Measurements from ENCODE around the gene E4F1. TPM values are rescaled to one million over a fixed set of nuclear protein-coding genes. Genes with fewer than 3 reads are reported as not detected.

E4F1 gene
- total RNA-seq = 24.4 and 39.2 TPM in 2 replicates

GRCh38 chr16:2223221-2223941 lies at the start of gene E4F1:
TSS of gene E4F1 (plus strand) at chr16:2223591. CDS start at chr16:2223614, 23 bp downstream.

GRCh38 chr16:2196162-2196980 lies 27.0 kb upstream of the E4F1 start, which contains the start of gene CASKIN1:
TSS of gene CASKIN1 (minus strand) at chr16:2196605. CDS start at chr16:2196432, 173 bp downstream.

GRCh38 chr16:2205104-2205966 lies 18.1 kb upstream of the E4F1 start, which contains the start of gene MLST8:
TSS of gene MLST8 (plus strand) at chr16:2205454. CDS start at chr16:2206086, 632 bp downstream.

GRCh38 chr16:2210386-2211365 lies 12.7 kb upstream of the E4F1 start, which contains the start of gene BRICD5:
TSS of gene BRICD5 (minus strand) at chr16:2210863. CDS start at chr16:2210833, 30 bp downstream.

GRCh38 chr16:2214719-2214968 lies 8.7 kb upstream of the E4F1 start, which contains the start of gene PGP:
TSS of gene PGP (minus strand) at chr16:2214840. CDS start at chr16:2214777, 63 bp downstream.

GRCh38 chr16:2236337-2237101 lies 13.1 kb downstream of the E4F1 start, which contains the start of gene DNASE1L2:
TSS of gene DNASE1L2 (plus strand) at chr16:2236444. CDS start at chr16:2236817, 373 bp downstream.

GRCh38 chr16:2251296-2252111 lies 28.1 kb downstream of the E4F1 start, which contains the start of gene ECI1:
TSS of gene ECI1 (minus strand) at chr16:2251587. CDS start at chr16:2251566, 21 bp downstream.

GRCh38 chr16:2267913-2268666 lies 44.7 kb downstream of the E4F1 start, which contains the start of gene RNPS1:
TSS of gene RNPS1 (minus strand) at chr16:2268126. CDS start at chr16:2264643, 3,483 bp downstream.

Other genes starting within 250 kb of the E4F1 start
- gene NOXO1, start 242.1 kb upstream of the E4F1 start, total RNA-seq = 0.15 TPM in 1 of 2 replicates, not detected in the other
- 14.7 and 17.7 TPM in 2 replicates for gene GFER, start 239.4 kb upstream of the E4F1 start, total RNA-seq
- gene SYNGR3, start 233.6 kb upstream of the E4F1 start, total RNA-seq = 4.8 and 9.4 TPM in 2 replicates
- 27.3 and 27.5 TPM in 2 replicates for gene ZNF598, start 213.8 kb upstream of the E4F1 start, total RNA-seq
- 0.29 and 2.5 TPM in 2 replicates for gene NPW, start 203.8 kb upstream of the E4F1 start, total RNA-seq
- 30.5 and 60.4 TPM in 2 replicates for gene NHERF2, start 196.7 kb upstream of the E4F1 start, total RNA-seq
- gene NTHL1, start 175.8 kb upstream of the E4F1 start, total RNA-seq = 26.6 and 27.8 TPM in 2 replicates
- 70.5 and 85.2 TPM in 2 replicates for gene TSC2, start 175.6 kb upstream of the E4F1 start, total RNA-seq
- 184 and 227 TPM in 2 replicates for gene PKD1, start 87.7 kb upstream of the E4F1 start, total RNA-seq
- 1.2 and 2.9 TPM in 2 replicates for gene RAB26, start 75.0 kb upstream of the E4F1 start, total RNA-seq
- 59.2 and 92.1 TPM in 2 replicates for gene TRAF7, start 67.8 kb upstream of the E4F1 start, total RNA-seq
- under 0.01 and 2.0 TPM in 2 replicates for gene CASKIN1, start 27.0 kb upstream of the E4F1 start, total RNA-seq
- gene MLST8, start 18.1 kb upstream of the E4F1 start, total RNA-seq = 30.8 and 33.6 TPM in 2 replicates
- 0.58 and 0.99 TPM in 2 replicates for gene BRICD5, start 12.7 kb upstream of the E4F1 start, total RNA-seq
- 7.4 and 10.6 TPM in 2 replicates for gene PGP, start 8.8 kb upstream of the E4F1 start, total RNA-seq
- 0.15 and 1.5 TPM in 2 replicates for gene DNASE1L2, start 12.9 kb downstream of the E4F1 start, total RNA-seq
- gene ECI1, start 28.0 kb downstream of the E4F1 start, total RNA-seq = 34.6 and 42.0 TPM in 2 replicates
- 69.3 and 82.5 TPM in 2 replicates for gene RNPS1, start 44.5 kb downstream of the E4F1 start, total RNA-seq
- gene ABCA3, start 117.1 kb downstream of the E4F1 start, total RNA-seq = 1.2 and 2.3 TPM in 2 replicates
- gene CCNF, start 205.9 kb downstream of the E4F1 start, total RNA-seq = 5.1 and 24.0 TPM in 2 replicates
- 1.5 and 6.3 TPM in 2 replicates for gene TEDC2, start 236.5 kb downstream of the E4F1 start, total RNA-seq
- 1.5 and 5.3 TPM in 2 replicates for gene NTN3, start 247.7 kb downstream of the E4F1 start, total RNA-seq